ENCODE measurements around the gene CNTN4. TPM values are rescaled to one million over a fixed set of nuclear protein-coding genes. Genes with fewer than 3 reads are reported as not detected.

CNTN4 gene
- total and polyA plus RNA-seq, 10 donors, result 0.20 to 4.3 (median 1.5) TPM

DNA sequence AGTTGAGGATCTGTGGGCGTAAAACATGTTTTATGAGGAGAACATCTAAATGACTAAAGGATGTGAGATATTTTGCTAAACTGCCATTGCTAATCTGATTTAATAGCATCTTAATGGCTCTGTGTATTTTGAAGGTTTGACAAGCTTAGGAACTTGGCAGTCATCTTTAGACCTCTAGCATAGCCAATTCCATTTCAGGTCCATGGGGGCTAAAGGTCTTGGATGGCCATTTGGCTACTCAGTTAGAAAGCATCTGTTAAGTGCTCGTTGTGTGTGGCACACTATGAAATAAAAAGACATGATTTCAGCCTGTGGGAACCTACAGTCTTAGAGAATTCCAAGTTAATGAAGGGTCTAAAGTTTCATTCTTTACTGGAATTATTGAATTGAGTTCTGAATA is 775.3 kb downstream of the CNTN4 start:
- H3K36me3 ChIP-seq, result no peaks in the 10 kb centered on the region
- no peak overlapping the region for H3K4me3 ChIP-seq
- no peaks in the 10 kb centered on the region for H3K9me3 ChIP-seq
- TF ChIP-seq POLR2A (IDR thresholded peaks at IDR 0.05) (no peak), POLR2AphosphoS5 (IDR thresholded peaks at IDR 0.05) (no peak)
- TF ChIP-seq, protein P1, sequence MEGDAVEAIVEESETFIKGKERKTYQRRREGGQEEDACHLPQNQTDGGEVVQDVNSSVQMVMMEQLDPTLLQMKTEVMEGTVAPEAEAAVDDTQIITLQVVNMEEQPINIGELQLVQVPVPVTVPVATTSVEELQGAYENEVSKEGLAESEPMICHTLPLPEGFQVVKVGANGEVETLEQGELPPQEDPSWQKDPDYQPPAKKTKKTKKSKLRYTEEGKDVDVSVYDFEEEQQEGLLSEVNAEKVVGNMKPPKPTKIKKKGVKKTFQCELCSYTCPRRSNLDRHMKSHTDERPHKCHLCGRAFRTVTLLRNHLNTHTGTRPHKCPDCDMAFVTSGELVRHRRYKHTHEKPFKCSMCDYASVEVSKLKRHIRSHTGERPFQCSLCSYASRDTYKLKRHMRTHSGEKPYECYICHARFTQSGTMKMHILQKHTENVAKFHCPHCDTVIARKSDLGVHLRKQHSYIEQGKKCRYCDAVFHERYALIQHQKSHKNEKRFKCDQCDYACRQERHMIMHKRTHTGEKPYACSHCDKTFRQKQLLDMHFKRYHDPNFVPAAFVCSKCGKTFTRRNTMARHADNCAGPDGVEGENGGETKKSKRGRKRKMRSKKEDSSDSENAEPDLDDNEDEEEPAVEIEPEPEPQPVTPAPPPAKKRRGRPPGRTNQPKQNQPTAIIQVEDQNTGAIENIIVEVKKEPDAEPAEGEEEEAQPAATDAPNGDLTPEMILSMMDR (IDR thresholded peaks at IDR 0.05 in 8 of 11, conservative IDR thresholded peaks at IDR 0.05 in 3 of 11), result no peak
- no peak for DNase-seq
- no peaks in the 10 kb centered on the region for H3K27me3 ChIP-seq (replicated peaks in 1 of 7)
- no peaks in the 10 kb centered on the region for H3K4me1 ChIP-seq
- 66 to 82% (median 72%) methylated on average over 2 of the region's 2 CpGs for WGBS, 5 donors
- no peak overlapping the region for H3K27ac ChIP-seq
- intact Hi-C loops (cut with DNase I; ENCODE audit: low total_unique reads), result no loop called here

DNA sequence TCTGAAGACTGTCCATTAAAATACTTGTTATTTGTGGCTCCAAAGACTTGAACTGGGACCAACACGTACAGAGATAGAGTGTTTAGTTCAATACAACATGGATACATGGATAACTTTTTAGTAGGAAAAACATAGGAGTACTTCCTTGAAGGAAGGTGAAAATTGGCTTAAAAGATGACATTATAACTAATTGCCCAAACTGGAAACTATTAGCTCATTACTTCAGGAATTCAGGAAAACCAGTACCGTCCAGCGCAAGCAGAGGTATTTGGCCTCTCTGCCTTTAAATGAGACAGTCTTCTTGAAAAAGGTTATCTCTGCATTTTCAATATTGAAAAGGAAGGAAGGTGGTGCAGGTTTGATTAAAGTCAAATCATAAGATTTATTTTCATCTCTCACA is 777.0 kb downstream of the CNTN4 start:
- Histone ChIP-seq H3K27ac (no peak overlapping the region), H3K27me3 (replicated peaks in 1 of 7) (no peaks in the 10 kb centered on the region), H3K9me3 (no peaks in the 10 kb centered on the region), H3K4me3 (no peak overlapping the region), H3K36me3 (no peaks in the 10 kb centered on the region), H3K4me1 (no peaks in the 10 kb centered on the region)
- WGBS, 5 donors, result 77 to 86% (median 83%) methylated on average over 3 of the region's 3 CpGs
- no peak for TF ChIP-seq POLR2A (IDR thresholded peaks at IDR 0.05)
- TF ChIP-seq POLR2AphosphoS5 (IDR thresholded peaks at IDR 0.05), result no peak
- TF ChIP-seq, protein P1 (IDR thresholded peaks at IDR 0.05 in 8 of 11, conservative IDR thresholded peaks at IDR 0.05 in 3 of 11), result no peak
- intact Hi-C loops (cut with DNase I; ENCODE audit: low total_unique reads), result no loop called here
- DNase-seq, result no peak

DNA sequence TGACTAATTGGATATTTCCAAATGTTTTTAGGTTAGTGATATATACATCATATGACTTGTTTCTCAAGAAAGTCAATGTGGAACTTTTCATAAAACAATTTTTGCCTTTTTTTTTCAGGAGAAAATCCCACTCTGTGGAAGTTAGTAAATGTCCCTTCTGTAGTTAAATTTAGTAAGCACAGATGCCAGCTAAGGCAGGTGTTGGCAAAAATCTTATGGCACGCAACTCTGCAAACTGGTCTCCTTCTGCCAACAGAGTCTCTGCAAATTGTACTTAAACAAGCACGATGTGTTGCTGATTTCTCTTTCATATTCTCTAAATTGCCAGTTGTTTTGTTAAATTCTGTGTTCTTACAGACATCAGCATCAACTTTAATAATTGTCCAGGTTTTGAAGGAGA is 777.7 kb downstream of the CNTN4 start:
- Histone ChIP-seq H3K9me3 (no peaks in the 10 kb centered on the region), H3K36me3 (no peaks in the 10 kb centered on the region), H3K4me3 (no peak overlapping the region), H3K27me3 (replicated peaks in 1 of 7) (no peaks in the 10 kb centered on the region), H3K27ac (no peak overlapping the region), H3K4me1 (no peaks in the 10 kb centered on the region)
- WGBS, 5 donors, result 82 to 90% (median 87%) methylated on average over 2 of the region's 2 CpGs
- TF ChIP-seq, protein P1 (IDR thresholded peaks at IDR 0.05 in 8 of 11, conservative IDR thresholded peaks at IDR 0.05 in 3 of 11), result no peak
- TF ChIP-seq POLR2A (IDR thresholded peaks at IDR 0.05), result no peak
- TF ChIP-seq POLR2AphosphoS5 (IDR thresholded peaks at IDR 0.05), result no peak
- DNase-seq, result no peak
- intact Hi-C loops (cut with DNase I; ENCODE audit: low total_unique reads), result no loop called here

DNA sequence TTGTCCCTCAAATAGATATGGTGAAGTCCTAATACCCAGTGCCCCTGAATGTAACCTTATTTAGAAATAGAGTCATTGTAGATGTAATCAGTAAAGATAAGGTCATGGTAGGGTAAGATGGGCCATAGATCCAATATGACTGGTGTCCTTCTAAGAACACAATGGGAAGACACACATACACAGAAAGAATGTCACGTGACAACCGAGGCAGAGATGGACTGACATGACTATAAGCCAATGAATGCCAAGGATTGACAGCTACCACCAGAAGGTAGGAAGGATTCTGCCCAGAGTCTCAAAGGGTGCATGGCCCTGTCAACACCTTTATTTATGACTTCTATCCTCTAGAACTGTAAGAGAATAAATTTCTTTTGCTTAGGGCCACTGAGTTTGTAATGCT is 780.4 kb downstream of the CNTN4 start:
- TF ChIP-seq, protein P1 (IDR thresholded peaks at IDR 0.05 in 8 of 11, conservative IDR thresholded peaks at IDR 0.05 in 3 of 11), result no peak
- TF ChIP-seq POLR2AphosphoS5 (IDR thresholded peaks at IDR 0.05), result no peak
- no peak for TF ChIP-seq POLR2A (IDR thresholded peaks at IDR 0.05)

More for the DNA sequence above, 780.4 kb downstream of the CNTN4 start:
- H3K36me3 ChIP-seq, result no peaks in the 10 kb centered on the region
- no peaks in the 10 kb centered on the region for H3K27me3 ChIP-seq (replicated peaks in 1 of 7)
- no peak overlapping the region for H3K4me3 ChIP-seq
- no peak for DNase-seq
- no peaks in the 10 kb centered on the region for H3K9me3 ChIP-seq
- 83 to 94% (median 90%) methylated on average over 2 of the region's 2 CpGs for WGBS, 5 donors
- H3K4me1 ChIP-seq, result no peaks in the 10 kb centered on the region
- no peak overlapping the region for H3K27ac ChIP-seq
- intact Hi-C loops (cut with DNase I; ENCODE audit: low total_unique reads), result no loop called here

All from spleen (tissue), 11 donors.